GM19023 (cell line): ENCODE measurements around the gene FITM2.

ENCODE experiments used
- ATAC-seq: cut with Tn5 transposase; IDR thresholded peaks from one replicate; pipeline ENCODE4 v1.9.1; 2021; ENCODE audit warnings: mild to moderate bottlenecking, moderate library complexity; ENCODE audit not compliant: unreplicated experiment

FITM2 gene

DNA sequence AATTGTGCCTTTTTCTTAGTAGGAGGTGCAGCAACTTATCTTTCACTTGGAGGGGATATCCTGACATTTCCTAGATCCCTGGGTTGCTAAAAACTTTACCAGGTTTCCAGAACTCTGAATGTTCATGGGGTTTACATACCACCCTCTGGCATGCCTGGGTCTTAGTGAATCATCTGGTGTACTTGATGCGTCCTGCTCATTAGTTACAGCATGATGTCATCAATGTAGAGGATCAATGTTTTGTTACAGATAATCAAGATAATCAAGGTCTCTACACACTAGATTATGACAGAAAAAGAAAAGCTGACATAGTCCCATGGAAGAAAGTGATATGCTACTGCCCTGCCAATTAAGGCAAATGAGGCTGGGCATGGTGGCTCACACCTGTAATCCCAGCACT, 27.0 kb downstream of the FITM2 start:
- ATAC-seq, result no peak

- no peak for ATAC-seq
Measured at GRCh38 chr20:44282192-44282591, 28.8 kb downstream of the FITM2 start.

DNA sequence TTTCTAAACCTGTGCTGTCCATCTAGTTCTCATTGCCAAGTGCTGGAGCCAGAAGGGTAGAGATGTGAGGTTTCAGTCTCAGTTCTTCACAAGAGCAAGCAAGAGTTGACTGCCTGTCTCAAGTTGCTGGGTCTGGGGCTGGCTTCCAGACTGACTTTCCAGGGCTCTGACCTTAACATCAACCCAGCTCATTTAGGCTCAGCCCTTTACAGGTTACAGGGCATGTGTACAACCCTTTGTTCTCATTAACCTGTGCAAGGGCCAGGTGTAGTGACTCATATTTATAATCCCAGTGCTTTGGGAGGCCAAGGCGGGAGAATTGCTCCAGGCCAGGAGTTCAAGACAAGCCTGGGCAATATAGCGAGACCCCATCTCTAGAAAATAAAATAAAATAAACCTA, 30.6 kb downstream of the FITM2 start:
- ATAC-seq, result no peak

GRCh38 chr20:44279228-44279627, 31.8 kb downstream of the FITM2 start:
- ATAC-seq, result no peak

DNA sequence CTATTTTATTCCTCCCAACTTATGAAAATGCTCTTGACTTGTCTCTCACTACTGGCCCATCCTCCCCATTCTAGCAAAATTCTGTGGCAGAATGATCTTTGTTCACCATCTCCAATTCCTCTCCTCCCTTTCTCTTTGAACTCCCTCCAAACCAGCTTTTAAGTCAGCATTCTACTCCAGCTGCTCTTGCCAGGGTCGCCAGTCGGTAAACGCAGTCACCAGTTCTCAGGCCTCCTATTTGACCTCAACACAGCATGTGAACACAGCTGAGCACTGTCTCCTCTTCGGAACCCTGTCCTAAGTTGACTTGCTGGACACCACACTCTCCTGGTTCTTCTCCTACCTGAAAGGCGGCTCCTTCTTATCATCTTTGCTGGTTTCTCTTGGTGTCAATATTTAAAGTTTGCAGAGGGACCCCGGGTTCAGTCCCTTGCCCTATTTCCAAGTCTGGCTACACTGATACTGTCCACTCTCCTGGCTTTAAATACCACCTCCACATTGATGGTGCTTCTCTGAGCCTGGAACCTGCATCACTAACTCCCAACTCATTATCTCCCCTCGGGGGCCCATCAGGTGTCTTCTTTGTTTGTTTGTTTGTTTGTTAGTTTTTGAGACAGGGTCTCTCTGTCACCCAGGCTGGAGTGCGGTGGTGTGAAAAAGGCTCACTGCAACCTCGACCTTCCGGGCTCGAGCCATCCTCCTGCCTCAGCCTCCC, 36.5 kb downstream of the FITM2 start:
- ATAC-seq, result no peak

DNA sequence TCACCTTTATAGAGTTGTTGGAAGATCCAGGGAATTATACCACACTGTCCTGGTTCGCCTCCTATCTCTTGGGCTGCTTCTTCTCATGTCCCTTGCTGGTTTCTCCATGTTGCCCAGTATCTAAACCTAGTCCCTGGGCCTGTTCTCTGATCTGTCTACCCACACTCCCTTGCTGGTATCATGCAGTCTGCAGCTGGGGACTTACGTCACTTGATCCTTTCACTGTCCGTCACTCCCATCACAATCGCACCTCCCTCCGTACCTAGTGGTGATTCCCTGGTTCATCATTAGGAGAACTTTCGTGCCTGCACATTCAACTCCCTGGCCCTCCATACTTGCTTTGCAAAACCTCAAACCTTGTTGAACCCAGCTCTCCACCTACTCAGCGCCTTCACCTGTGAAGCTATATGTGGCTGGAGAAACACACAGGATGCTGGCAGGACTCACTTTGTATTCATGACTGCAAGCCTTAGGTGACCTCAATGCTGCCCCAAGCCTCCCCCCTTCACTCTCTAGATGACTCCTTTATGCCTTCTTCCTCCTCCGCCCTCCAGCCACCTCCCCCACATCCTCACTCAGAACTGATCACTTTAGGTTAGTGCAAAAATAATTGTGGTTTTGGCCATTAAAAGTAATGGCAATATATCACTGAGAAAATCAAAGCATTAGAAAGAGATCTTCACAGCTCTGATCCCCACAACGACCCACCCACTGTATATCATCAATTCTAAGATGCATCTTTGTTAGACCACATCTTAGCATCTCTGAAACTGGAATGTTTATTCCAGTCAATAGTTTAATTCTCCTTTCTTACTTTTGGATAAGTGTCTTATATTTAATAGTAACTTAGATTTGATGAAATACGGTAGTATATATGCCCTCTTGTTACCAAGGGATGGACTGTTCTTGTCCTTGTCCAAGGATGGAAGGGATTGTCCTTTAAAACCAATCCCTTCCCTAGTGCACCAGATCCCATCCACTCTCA, 37.5 kb downstream of the FITM2 start:
- ATAC-seq, result no peak

GRCh38 chr20:44271915-44272663, 38.9 kb downstream of the FITM2 start:
- no peak for ATAC-seq

- ATAC-seq, result no peak
Measured at GRCh38 chr20:44268802-44269201, 42.2 kb downstream of the FITM2 start.

DNA sequence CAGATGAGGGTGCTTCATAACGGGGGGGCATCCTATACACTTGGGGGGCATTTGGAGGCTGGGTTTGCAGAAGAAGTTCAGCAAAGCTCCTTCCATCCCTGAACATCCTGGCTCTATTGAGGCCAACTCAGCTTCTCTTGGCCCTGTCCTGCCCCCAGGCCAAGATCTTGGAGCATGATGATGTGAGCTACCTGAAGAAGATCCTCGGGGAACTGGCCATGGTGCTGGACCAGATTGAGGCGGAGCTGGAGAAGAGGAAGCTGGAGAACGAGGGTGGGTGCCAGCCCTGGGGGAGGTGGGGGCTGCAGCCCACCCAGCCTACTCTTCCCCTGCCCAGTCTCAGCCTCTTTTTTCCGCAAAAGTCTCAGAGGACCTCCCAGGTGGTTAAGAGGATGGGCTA, 46.7 kb downstream of the FITM2 start:
- ATAC-seq, result no peak

- ATAC-seq, result no peak
Measured at GRCh38 chr20:44258226-44258890, 52.6 kb downstream of the FITM2 start.

DNA sequence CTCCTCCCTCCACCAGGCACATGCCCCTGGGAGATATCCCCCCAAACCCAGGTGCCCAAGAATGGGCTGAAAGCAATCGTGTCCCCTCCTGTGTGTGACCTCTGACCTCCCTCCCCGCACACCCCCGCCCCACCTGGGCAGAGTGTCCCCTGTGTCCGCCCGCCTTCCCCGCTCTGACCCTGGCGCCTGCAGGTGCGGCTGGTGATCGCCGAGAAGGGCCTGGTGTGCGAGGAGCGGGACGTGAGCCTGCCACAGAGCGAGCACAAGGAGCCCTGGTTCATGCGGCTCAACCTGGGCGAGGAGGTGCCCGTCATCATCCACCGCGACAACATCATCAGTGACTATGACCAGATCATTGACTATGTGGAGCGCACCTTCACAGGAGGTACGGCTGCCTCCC, 54.0 kb downstream of the FITM2 start:
- no peak for ATAC-seq

GRCh38 chr20:44255942-44256341, 55.1 kb downstream of the FITM2 start:
- no peak for ATAC-seq

DNA sequence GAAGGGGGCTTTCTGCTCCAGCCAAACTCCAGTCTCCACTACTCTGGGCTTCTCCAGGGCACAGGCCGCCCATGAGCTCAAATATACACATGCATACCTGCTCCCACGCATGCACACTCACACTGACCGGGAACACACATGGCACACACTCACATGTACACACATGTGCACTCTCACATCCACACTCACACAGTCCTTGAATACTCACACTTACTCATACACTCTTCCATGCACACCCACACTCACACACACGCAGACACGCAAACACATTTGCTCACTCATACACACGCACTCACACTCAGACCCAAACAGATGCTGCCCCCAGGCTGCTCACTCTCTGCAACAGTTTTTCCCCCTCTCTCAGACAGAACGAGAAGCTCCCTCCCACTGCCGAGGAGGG, 56.9 kb downstream of the FITM2 start:
- no peak for ATAC-seq

GRCh38 chr20:44253528-44253927, 57.5 kb downstream of the FITM2 start:
- ATAC-seq, result no peak
